NCI-H1092 treated with DMSO at 0.1 percent for 48 hours (cell line): ENCODE data around the gene MDM4.
A peak's percentile ranks its signal among the peaks of the same experiment; 100 is the strongest.
"Not testable (repeated sequence)": the region's sequence is repeated elsewhere in the genome, so short reads cannot be mapped to it uniquely, and the experiment has no call there.

ENCODE experiments used
- DNase-seq: peaks from one replicate; lab custom pipeline; 2025; lab: John Stamatoyannopoulos, UW

The MDM4 gene

DNA sequence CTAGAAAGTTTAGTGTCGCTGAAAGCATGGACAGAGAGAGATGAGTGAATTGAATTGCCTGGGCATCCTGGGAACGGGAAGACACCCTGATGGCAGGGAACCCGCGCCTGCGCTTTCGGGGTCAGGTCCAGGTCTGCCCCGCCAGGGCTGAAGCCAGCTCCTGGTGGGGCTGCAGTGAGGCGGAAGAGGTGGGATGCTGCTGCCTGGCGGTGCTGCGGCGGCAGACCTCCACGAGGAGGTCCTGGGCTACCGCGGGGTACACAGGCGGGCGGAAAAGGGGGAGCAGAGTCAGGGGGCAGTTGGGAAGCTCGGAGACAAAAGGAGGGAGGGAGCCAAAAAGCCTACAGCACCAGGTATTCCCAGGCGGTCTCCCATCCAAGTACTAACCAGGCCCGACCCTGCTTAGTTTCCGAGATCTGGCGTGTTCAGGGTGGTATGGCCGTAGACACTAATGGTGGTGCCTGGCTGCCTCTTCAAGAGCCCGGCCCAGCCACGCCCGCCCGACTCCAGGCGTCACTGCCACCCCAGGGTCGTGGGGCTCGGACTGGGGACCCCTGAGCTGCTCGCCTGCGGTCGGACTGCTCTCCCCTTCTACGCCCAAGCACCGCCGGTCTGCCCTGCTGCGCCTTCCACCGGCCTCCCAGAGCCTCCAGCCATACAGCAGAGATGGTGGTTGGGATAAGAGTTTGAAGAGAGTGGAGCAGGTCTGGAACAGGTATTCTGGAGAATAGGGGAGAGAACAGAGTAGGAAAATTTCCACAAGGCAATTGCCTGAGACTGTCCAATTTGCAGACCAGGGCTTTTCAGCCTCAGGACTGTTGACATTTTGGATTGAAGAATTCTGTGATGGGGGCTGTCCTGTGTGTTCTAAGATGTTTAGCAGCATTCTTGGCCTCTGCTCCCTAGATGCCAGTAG lies 46.1 kb downstream of the MDM4 start:
- DNase-seq, result no peak

DNA sequence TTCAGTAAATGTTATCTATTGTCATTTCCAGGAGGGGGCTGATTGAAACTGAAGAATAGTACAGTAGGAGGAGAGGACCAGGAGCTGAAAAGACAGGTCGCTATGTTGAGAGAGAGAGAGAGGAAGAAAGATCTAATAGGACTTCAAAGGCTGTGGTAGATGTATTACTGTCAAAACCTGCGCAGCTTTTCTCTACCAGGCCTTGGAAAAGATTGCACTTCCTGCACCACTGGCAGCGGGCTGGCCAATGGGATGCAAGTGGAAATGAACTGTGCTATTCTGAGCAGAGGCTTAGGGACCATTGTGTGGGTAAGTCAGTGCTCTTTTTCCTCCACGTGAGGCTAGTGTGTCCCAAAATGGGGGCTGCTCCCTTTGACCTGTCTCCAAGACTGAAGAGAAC lies 47.1 kb downstream of the MDM4 start:
- no peak for DNase-seq

DNA sequence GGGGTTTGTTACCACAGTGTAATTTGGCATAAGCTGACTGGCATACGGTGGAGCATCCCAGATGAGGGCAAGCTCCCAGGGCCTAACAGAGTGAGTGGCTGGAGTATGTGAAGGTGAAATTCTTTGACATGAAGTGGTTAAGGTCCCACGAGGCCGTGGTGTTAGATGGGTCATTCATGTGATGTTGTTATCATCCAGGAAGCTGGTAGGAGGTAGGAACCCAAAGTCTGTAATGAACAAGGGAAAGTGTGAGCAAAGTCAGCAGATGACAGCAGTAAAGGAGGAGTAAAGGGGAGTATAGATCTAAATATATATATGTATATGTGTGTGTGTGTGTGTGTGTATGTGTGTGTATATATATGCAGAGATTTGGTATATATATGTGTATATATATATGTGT lies 47.6 kb downstream of the MDM4 start:
- no peak for DNase-seq

DNA sequence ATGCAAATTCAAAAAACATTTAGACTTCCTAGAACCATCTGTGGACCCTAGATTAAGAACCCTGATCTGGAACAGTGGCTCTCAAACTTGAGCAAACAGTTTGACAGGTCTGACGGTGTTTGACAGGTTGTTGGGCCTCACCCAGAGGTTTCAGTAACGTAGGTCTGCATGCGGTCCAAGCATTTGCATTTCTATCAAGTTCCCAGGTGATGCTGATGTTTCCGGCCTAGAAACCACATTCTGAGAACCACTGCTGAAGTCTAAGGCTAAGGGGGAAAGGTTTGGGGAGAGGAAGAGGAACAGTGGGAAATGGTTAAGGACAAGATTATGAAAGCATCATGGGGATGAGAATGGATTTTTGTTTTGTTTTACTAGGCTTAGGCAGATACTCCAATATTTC lies 48.6 kb downstream of the MDM4 start:
- DNase-seq, result no peak

DNA sequence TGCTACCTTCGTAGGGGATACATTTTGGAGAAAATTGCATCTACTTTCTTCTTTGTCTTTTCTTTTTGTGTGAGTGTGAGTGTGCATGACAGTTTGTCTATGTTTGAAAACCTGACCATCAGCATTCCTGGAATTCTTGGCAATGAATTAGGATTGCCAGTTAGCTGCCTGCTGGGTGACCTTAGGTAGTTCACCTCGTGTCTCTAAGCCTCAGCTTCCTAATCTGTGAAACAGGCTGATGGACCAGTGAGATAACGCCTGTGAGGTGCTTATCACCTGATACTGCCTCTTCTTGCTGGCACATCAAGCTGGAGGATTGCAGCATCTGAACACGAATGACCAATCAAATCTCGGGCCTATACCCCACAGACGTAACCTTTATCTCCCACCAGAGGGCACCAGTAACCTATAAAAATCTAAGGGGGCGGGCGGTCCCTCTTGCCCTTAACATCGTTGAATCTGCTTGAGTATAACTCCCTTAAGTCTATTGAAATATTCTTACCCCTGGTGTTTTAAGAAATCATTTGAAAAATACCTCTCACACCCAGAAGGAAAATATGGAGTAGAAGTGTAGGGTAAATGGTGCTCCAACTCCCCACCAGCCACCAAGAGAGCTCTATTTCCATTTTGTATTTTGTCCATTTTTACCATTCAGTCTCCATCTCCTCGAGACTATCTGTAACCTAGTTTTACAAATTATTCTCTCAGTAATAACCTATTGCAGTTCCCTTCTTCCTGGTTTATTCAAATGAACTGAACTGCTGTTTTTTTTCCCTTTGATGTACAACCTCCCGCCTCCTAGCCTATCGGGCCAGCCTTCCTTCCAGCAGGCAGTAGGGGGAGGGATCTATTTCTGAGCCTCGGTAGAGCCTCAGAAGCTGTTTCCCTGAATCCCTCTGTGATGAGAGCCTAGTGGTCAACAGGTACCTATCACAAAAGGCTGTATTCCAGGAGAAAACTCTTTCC lies 49.7 kb downstream of the MDM4 start:
- DNase-seq, result peak; percentile 94

DNA sequence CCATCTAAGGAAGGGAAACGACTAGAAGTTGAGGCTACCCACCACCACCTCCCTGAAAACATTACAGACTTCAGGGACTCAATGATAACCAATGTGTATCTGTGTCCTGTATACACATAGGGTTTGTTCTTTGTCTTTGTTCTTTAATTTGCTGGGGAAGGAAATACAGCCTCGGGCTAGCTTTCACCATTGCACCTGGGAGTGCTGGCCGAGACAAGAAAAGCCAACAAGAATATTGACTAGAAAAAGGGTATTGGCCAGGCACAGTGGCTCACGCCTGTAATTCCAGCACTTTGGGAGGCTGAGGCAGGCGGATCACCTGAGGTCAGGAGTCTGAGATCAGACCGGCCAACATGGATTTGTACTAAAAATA lies 50.4 kb downstream of the MDM4 start:
- DNase-seq, result no peak

DNA sequence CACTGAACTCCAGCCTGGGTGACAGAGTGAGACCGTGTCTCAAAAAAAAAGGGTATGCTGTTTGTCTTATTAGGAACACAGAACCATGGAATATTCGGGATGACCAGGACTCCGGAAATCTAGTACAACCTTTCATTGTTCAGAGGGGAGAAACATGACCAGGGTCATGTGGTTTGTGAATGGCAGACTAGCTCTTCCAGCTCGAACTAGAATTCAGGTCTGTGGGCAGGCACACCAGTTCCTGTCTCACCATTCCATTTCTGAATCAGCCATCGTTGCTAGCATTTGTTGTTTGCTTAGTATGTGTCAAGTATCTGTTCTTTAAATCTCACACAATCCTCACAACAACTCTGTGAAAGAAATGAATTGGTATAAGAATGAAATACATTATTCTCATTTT lies 50.9 kb downstream of the MDM4 start:
- DNase-seq, result no peak

DNA sequence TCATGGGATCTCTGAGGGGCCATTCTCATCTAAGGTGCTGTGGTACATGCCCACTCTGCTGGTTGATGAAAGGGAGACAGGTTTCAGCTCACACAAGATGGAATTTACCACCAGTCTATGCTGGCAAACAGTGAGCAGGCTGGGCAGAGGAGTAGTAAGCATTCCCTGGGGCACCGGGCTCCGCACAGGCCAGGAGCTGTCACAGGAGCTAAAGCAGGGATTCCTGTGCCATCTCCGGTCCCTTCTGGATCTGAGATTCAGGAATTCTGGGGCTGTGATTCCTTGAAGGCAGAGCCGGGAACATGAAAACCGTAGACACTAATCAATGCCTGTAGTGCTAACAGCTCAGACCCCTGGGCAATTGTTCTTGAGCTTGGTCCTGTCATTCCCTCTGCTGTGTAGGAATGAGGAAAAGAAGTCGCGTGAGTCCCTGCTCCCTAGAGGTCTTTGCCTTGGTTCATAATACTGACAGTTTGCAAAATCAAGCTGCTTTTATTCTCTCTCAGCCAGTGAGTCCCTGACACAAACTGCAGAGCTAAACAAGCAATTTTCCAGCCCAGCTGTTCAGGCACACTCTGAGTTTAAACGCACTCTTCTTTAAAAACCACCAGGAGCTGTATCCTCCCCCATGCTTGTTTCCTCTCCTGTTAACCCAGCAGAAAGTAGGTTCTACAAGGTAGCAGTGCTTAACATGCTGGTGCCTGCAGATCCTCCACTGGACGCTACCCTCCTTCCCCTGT lies 52.5 kb downstream of the MDM4 start:
- no peak for DNase-seq

DNA sequence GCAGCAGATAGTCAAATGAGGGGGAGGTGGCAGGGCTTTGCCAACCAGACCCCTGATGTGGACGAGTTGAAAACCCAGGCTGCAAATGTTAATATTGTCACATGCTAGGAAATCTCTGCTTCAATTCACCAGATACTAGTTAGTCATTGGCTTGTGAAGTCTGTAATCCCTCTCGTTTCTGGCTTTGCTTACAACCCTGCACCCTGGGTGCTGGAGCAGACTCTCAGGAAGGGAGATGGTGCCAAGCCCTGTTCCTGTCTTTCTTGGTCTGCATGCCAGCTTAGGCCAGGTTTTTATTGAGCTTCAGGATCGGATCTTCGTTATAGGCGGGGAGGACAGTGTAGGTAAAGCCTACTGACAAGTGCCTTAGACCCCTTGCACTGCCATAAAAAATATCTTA lies 53.3 kb downstream of the MDM4 start:
- no peak for DNase-seq

DNA sequence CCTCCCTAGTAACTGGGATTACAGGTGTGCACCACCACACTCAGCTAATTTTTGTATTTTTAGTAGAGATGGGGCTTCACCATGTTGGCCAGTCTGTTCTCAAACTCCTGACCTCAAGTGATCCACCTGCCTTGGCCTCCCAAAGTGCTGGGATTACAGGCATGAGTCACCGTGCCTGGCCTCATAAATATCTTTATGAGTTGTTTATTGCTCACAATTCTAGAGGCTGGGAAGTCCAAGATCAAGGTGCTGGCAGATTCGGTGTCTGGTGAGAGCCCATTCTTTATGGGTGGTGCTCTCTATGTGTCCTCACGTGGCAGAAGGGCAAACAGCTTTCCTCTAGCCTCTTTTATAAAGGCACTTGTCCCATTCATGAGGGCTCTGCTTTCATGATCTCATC lies 53.8 kb downstream of the MDM4 start:
- not testable (repeated sequence) for DNase-seq

DNA sequence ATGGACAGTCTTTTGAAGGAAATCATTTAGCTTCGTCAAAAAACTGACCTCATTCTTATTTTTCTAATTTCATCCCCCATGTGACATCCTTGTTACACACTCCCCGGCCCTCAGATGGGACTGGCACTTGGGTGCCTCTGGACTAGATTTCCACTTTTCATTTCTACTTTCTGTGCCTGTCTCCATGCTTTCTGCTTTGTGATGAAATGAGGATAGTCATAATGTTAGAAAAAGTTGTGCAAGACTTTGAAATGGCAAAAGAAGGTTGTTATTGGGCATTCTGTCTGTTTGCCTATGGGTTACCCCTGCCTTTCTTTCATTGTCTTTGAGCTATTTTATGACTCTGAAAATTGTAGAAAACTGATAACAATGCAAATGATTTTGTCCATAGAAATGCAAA lies 54.9 kb downstream of the MDM4 start:
- DNase-seq, result no peak

DNA sequence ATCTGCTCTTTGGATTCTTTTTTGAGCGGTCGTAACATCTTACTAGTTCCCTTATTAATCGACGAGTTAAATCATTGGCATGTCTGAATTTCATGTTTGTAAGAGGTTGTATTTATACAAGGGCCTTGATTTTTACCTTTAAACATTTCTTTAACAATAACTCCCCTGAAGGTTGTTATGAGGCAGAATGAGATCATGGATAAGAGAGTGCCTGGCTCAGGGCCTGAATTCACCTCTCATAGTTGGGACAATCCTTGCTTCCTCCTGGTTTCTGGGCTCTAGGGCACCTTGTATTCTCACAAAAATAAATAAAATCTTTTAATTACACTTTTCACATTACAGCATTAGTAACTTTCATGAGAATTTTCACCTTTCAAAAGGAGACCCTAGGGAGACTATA lies 55.4 kb downstream of the MDM4 start:
- no peak for DNase-seq

DNA sequence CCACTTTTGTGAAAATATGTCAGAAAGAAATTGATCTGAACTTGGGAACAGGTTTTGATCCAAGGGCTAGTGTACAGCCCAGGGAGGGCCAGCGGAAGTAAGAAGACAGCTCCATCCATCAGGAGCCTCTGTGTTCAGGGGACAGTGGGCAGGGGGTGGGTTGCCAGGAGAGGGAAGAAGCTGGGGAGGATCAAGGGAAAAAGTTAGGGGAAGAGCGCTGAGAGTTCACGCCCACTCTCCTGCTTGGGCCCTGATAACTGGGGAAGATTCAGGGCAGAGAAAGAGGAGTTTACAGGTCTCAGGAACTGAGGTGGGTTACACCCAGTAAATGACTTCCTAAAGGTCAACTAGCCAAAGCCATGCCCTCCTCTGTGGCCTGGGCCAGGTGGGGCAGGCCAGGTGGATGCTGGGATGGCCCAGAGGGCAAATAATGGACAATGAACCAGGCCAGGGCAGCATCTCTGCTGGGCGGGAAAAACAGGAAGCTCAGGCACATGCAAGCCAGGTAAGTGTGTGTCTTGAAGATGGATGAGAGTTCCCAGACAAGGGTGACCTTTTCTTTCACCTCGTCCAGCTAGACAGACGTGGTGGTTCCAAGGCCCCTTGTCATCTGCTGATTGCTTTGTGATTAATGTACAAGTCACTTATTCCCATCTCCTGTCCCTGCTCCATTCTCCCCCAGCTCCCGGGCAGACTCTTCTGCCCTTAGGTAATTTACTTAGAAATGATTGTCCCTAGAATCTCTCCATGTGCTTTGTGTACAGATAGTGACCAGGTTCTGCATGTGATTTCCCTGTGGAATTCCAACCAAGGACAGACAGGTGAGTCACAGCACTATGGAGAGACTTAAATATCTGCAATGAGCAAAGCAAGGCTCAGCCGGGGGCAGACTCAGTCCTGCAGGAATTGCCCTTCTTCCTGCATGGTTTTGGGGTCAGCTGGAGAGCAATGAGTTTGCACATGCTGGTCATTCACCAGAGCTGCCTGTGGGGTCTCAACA lies 57.0 kb downstream of the MDM4 start:
- DNase-seq, result no peak

DNA sequence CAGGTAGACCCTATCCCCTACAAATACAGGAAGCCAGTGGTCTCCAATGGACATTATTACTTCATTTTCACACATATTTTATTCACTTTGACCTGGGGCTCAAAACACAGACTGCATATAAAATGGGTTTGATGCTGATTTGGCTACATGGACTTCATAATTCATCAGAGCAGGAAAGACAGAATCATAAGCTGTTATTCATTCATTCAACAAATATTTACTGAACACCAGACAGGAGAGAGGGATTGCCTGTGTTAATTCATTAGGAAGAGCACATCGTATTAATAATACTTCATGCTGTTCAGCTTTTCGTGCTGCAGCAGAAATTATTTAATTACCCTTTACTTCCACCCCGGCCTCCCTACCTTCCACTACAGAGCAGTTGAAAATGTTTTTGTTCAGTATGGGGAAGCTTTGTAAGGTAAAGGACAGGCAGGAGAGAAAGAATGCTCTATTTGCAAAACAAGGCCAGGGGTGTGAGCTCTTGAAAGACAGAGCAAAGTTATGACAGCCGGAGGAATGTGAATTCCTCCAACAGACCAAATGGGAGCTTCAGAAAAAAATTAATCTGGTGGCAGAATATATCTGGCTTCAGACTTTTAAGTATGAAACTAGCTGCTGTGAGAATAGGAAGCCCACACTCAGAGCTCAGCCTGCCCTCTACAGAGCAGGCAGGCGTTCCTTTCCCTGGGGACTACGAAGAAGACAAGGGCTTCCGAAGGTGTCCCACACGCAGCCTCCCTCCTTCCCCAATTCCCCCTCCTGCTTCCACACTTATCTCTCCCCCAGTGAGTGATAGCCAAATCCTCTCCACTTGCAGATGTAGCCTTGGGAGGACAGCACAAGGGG lies 58.0 kb downstream of the MDM4 start:
- DNase-seq, result no peak

DNA sequence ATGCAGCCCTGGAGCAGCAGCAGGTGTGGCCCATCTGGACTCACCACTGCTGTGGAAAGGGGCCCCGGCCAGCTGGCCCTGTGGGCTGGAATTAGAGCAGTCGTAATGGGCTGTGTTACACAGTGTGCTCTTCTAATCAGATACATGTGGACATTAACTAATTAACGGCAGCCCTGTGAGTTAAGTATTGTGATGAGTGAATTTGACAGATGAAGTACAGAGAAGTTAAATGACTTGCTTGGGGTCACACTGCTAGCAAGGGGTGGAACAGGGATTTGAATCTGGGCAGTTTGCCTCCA lies 58.6 kb downstream of the MDM4 start:
- no peak for DNase-seq

DNA sequence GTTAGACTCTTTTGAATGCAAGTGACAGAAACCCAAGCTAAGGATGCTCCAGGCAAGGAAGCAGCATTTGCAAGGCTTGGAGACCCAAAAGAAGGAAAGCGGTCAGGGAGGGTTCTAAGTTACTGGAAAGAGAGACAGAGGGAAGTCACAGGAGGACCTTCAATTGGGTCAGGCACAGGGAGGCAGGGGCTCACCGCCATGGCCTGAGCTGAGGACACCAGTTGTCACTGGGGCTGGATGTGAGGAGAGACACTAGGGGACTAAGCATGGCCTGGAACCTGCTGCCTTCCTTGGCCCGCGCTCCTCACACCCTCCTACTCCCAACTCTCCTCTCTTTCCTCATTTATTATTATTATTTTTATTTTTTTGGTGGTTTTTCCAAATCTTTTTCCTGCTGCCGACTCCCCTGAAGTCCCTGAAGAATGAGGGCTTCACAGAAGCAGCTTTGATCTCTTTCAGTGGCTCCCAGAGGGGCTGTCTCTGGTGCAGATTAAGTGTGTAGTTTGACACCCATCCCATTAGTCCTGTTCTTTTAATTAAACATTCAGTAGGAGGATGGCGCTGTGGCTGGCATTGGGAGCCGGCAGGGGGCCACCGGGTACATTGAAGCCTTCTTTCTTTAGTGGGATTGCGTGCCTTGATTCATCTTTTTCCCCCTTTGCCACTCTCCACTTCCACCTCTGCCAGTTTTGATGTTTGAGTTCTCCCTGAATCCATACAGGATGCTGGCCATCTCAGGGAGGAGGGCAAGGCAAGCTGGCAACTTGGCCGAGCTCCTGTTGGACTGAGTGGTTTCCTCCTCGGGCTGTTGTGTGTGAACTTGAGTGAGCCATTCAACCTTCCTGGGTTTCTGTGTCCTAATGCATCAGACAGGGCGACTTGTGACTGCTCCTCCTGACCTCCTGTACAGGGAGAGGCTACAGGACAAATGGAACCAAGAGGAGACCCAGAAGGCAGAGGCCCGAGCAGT lies 59.3 kb downstream of the MDM4 start:
- no peak for DNase-seq

DNA sequence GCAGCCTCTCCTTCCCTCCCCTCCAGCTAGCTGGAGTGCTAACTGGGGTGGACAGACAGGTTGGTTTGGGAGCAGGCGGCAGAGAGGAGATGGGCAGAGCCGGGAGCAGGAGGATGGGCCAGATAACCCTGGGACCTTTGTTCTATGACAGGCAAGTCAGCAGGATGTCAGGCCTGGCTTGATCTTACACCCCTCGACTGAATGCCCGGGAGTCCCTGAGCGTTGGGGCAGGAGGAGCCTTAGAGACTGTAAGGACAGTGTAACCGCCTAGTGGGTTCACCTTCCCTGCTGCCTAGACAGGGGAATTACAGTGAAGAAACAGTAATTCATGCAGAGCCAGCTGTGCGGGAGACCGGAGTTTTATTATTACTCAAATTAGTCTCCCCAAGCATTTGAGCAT lies 60.2 kb downstream of the MDM4 start:
- DNase-seq, result no peak

DNA sequence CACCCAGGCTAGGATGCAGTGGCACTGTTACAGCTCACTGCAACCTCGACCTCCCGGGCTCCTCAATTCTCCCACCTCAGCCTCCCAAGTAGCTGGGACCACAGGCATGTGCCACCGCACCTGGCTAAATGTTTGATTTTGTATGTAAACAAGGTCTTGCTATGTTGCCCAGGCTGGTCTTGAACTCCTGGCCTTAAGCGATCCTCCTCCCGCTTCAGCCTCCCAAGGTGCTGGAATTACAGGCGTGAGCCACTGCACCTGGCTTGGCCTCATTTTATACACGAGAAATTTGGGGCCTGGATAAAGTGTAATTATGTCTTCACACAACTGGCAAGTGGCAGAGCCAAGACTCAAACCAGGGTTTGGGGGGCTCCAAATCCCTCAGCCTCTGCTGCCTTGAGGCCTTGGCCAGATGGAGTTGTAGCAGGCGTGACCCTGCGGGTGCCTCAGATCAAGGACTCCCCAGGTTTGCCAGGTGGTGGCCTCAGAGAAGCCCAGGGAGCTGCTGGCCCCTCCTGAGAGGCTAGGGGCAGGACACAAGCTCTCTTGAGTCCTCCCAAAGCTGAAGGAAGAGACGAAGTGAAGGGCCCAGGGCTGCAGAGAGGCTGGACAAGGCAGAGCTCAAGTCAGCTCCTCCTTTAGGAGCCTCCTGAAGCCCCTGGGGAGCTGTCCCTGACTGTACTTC lies 61.7 kb downstream of the MDM4 start:
- DNase-seq, result no peak
